Urothelium cell line (cell line): ENCODE data around the gene CDKN2D.
"Not testable (repeated sequence)": the region's sequence is repeated elsewhere in the genome, so short reads cannot be mapped to it uniquely, and the experiment has no call there.

ENCODE experiments used
- DNase-seq: peaks from one replicate; pipeline ENCODE4 v3.0.0; 2011; ENCODE audit warnings: low spot score, mixed read lengths
- FAIRE-seq: peaks from 2 replicates; lab custom pipeline; 2011; peaks lifted over from hg19 to GRCh38; lab: Jason Lieb, UNC

CDKN2D gene

DNA sequence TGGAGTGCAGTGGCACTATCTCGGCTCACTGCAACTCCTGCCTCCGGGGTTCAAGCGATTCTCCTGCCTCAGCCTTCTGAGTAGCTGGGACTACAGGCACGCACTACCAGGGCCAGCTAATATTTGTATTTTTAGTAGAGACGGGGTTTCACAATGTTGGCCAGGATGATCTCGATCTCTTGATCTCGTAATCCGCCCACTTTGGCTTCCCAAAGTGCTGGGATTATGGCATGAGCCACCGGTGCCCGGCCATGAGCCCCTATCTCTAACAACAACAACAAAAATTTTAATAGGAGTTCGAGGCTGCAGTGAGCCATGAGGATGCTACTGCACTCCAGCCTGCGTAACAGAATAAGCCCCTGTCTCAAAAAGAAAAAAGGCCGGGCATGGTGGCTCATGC lies 13.3 kb upstream of the CDKN2D start:
- no peak for DNase-seq
- FAIRE-seq = no peak

DNA sequence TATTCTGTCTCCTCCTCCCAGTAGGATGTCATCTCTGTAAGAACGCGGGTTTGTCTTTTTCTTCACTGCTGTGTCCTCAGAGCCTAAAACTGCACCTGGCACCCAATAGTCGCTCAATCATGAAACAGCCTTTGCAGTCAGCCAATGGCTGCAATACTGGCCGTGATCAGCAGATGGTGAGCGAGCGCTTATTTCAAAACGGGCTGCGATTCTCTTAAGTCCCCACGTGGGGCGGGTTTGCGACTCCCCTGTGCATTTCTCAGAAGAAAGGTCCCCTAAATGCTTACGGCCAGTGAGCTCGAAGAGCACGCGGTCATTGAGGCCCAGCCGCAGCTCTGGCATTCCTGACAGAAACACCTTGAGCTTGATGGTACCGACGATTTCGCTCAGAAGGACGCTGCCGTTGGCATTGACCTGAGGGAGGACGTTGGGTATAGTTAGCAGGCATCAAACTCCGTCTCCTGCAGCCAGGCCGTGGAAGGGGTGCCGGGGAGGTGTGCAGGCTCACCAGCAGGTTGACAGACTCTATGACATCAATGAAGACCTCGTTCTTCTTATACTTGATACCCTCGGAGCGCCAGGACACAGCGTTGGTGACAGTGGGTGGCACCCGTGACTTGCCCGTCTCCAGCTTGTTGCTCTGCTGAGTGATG lies 12.3 kb upstream of the CDKN2D start:
- DNase-seq (peak; percentile 66), FAIRE-seq (no peak)

DNA sequence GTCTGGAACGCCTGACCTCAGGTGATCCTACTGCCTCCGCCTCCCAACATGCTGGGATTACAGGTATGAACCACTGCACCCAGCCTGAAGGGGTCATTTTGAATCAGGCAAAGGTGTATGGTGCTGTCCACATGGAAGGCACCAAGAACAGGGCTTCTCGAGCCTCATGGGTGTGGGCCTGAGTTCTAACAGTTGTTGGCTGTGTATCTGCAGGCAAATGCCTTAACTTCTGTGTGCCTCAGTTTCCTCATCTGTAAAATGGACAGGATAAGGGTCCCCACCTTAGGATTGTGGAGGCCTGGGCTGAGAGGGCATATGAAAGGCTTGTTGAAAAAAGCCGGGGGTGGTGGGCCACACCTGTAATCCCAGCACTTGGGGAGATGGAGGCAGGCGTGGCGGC lies 9.2 kb upstream of the CDKN2D start:
- FAIRE-seq (no peak), DNase-seq (no peak)

DNA sequence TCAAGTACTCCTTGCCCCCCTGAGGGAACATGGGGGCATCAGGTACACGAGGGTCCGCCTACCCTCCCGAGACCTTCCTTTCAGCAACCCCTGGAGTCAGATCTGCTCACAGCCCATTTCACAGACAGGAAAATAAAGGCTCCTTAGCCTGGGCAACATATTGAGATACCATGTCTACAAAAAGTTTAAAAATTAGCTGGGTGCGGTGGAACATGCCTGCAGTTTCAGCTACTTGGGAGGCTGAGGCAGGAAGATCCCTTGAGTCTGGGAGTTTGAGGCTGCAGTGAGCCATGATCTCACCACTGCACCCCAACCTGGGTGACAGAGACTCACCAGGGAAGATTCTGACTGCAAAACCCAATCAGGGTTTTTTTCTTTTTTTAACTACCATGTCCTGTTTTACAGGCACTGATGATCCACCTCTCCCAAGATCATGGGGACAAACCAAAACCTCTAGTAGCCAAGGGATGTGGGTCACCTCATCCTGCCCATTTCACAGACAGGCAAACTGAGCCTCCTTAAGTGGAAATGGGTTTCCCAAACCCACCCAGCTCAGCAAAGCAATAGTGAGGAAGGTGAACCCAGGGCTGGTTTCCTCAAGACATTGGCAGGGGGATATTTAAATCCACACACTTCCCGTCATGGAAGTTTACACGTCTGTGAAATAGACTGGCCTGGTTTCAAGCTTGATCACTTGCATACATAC lies 6.4 kb upstream of the CDKN2D start:
- FAIRE-seq (no peak), DNase-seq (no peak)

DNA sequence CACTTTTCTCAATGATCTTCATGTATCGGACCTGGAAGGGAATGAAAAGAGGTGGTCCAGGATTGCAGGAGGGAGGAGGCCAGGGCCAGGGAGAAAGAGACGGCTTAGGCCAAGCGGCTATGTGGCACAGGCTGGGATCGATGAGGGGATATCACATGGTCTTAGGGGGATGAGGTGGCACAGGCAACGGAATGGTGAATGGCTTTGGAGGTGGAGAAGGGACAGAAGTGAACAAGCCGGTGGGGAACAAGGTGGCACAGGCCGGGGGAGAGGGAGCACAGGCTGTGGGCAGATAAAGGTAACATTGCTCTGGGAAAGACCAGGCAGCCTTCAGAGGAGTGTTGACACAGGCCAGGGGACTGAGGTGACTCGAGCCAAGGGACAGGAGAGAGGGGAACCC lies 5.7 kb upstream of the CDKN2D start:
- FAIRE-seq (no peak), DNase-seq (no peak)

DNA sequence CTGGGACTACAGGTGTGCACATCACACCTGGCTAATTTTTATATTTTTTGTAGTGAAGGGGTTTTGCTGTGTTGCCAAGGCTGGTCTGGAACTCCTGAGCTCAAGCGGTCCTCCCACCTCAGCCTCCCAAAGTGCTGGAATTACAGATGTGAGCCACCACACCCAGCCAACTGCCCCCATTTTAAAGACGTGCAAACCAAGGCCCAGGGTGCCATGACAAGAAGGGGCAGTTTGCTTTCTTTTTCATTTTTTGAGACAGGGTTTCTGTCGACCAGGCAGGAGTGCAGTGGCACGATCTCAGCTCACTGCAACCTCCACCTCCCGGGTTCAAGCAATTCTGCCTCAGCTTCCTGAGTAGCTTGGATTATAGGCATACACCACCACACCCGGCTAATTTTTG lies 5.0 kb upstream of the CDKN2D start:
- FAIRE-seq, DNase-seq: not testable (repeated sequence)

DNA sequence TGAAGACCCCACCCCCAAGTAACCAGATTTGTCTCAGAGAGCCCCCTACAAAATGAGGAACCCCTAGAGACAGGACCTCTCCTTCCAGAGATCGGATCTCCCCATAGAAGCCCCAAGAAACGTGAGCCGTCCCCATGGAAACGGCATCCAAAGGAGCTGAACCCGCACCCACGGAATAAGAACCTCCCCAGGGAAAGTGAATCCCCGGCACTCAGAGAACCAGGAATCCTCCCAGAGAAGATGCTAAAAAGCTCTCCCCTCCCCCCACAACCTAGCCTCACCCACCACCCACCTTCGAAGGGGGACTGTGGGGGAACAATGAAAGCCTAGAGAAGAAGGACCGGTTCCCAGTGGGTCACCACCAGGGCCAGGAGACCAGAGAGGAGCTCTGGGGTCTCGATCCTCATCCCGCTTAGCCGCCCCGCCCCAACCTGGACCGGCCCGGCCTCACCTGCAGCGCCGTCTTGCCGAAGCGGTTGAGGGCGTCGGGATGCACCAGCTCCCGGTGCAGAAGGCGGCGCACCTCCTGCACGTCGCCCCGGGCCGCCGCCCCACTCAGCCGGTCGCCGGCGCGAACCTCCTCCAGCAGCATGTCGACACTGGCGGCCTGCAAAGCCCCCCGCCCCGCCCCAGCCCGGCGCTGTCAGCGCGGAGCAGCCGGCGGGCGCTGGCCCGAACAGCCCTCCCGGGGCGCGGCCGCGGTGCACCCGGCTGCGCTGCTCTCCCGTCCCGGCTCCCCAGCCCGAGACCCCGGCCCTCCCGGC lies 535 bp downstream of the CDKN2D start:
- peak; percentile 29 for DNase-seq
- FAIRE-seq = no peak

DNA sequence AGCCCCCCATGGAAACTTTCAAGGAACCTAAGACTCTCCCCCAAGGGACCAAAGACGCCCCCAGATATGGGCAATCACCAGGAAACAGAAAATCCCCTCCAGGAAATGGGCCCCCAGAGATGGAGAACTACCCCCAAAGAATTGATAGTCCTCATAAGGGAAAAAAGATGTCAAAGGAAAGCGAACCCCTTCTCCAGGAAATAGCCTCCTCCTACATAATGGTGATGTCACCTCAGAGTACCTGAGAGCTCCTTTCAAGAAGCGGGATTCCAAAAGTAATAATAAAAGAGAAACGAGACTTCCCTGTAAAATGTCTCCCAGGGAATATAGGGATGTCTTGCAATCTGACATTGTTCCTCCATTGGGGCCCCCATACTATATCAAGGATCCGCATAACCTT lies 1.1 kb downstream of the CDKN2D start:
- no peak for DNase-seq
- no peak for FAIRE-seq

DNA sequence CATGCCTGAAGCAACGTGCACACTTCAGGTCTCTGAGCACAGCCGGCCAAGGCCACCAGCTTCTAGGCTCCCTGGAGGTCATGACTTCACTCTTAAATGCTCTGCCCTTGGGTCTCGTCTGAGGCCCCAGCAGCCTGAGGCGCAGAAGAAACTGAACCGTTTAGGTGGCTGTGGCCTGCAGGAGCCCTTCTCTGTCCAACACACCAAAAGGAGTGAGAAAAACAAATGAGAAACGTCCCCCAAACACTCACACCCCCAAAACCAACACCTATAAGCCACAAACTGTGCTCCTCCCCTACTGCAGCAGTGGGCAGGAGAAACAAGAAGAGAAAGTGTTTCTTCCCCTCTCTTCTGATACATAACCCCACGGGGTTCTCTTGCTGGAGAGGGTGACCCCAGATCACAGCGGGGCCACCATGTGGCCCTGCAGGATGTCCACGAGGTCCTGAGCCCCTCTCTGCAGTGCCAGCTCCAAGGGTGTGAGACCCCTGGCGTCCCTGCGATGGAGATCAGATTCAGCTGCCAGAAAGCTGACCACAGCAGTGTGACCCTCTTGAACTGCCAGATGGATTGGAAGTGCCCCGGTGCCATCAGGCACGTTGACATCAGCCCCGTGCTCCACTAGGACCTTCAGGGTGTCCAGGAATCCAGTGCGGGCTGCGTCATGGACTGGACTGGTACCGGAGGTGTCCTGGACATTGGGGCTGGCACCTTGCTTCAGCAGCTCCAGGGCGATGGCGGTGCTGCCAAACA lies 1.9 kb downstream of the CDKN2D start:
- FAIRE-seq (no peak), DNase-seq (no peak)

DNA sequence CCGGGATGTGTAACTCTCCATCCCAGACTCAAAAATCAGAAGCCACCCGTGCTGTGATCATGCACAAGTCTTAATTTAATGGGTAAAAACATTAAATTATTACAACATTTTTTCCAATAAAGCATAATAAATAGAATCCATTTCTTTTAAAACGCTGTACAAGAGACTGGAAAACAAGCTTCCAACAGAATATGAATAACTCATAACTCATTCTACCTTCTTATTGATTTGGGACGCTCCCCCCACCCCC lies 2.4 kb downstream of the CDKN2D start:
- no peak for FAIRE-seq
- no peak for DNase-seq

DNA sequence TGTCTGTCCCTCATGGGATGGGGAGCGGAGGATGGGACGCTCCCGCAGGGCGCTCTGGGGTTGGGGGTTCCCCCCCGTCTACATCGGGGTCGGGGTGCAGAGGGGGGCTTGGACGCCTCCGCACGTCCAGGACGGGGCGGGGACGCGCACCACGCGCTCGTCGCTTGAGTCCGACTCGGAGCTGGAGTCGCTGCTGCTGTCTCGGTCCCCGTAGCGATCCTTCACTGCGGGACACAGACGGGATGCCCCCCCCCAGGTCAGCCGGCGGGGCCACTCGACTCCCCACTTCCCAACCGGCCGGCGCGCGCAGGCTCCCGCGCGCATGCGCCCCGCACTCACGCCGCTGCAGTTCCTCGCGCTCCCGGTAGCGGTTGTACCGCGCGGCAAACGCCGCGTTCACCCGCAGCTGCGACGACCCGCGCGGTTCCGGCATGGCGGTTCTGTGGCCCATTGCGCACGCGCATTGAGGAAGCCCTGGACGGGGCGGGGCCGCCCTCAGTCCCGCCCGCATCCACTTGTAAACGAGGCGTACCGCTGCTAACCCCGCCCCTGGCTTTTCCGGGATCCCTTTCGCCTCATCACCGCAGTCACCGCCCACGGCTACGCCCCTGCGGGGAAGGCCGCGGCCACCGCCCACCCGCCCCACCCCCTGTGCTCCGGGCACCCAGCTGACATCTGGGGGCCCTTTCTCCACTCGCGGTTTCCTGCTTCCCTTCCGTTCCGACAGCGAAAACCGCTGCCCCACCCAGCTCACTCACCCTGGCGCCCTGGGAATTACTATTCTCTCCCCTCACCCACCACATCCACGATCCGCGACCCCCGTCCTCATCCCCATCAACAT lies 3.0 kb downstream of the CDKN2D start, which contains the start of gene KRI1:
Gene KRI1 (minus strand): TSS at position 444 of the 841 bp plus-strand sequence. CDS start 11 bp downstream, at position 433.
- DNase-seq = peak; percentile 93
- peak; percentile 84 for FAIRE-seq

DNA sequence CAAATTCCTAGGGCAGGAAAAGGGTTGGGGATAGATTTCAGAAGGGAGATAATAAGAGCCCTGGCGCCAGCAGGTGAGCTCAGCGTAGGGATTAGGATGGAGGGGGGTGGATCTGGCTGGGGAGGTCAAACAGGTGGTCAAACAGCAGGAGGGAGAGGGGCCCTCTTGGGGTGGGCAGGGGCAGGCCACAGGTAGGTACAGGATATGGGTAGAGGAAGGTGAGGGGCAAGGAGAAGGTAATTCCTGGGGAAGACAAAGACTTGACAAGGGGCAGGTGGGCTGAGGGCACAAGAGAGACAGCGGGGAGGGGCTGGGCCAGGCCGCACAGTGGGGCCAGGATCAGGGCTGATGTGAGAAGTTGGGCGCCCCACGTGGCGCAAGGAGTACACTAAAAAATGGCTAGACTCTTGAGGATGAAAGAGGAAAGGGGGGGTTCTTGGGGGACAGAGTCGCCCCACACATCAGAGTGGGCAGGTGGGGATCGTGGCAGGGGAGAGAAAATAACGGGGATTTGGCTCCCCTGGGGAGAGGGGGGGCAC lies 3.7 kb downstream of the CDKN2D start:
- DNase-seq = peak; percentile 41
- FAIRE-seq = no peak

DNA sequence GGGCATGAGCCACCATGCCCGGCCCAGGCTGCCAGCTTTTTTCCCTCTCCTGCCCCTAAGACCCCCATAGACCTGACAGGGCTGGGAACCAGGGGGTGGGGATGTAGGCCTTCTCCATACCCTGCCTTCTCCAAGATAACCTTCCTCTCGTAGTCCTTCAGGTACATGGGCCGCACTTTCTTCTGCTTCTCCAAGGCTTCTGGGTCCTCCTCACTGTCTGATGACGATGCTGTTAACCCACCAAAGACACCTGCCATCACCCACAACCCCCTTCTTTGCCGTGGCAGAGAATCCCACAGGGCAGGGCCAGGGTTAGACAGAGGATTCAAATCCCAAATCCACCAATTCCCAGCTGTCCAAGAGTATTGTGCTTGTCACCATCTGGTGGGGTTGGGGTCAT lies 6.2 kb downstream of the CDKN2D start:
- DNase-seq = no peak
- FAIRE-seq = no peak

DNA sequence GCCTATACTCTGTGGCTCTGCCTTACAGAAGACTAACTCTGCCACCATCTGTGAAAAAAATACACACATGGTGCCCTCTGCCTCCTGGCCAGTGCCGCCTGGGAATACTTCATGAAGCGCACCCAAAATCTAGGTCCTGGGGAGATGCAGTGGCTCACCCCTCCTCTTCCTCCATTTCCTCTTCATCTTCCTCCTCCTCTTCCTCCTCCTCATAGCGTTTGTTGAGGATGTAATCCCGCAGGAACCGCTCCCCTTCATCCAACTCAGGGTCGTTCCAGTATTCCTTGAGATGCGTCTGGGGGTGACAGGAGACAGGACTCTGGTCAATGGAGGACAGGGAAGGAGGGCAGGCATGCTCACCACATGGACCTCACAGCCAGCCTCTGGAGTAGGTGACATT lies 8.6 kb downstream of the CDKN2D start:
- FAIRE-seq (no peak), DNase-seq (no peak)

DNA sequence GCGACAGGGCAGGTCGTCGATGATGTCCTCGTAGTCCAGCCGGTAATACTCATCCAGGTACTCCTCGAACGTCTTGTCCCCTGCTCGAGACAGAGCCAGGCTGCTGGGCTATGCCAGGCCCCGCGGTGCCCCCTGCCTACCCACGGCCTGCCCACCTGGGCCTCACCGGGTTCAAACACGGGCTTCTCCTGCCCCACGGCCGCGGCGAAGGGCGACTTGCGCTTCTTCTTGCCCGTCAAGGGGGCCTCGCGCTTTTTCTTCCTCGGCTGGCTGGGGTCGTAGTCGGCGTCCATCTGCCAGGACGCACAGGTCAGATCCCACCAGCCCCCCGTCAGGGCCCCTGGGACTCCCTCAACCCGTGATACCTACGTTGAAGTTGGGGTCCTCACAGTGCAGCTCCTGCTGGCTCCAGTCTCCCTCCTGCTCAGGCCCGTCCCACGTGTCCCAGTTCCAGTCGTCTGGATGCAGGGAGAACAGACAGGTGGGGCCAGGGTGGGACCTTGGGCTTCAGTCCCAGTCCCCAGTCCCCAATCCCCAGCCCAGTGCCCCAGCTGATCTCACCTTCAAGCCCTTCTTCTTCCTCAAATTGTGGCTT lies 11.1 kb downstream of the CDKN2D start:
- DNase-seq (no peak), FAIRE-seq (no peak)

DNA sequence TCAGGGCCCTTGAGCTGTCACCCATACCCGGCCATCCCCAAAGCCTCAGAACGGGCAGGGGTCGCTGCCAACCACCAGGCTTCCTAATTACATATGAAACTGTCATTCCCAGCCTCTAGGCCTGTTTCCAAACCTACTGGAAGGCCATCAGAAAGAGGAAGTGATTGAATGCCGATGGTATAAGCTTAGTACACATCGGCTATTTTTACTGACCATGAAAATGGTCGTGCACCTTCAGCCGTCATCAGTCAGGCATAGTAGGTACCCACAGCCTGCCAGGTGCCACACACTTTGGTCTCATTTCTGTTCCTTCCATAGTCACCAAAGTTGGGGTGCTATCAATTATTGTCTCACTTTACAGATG lies 13.2 kb downstream of the CDKN2D start:
- FAIRE-seq = no peak
- DNase-seq = no peak

DNA sequence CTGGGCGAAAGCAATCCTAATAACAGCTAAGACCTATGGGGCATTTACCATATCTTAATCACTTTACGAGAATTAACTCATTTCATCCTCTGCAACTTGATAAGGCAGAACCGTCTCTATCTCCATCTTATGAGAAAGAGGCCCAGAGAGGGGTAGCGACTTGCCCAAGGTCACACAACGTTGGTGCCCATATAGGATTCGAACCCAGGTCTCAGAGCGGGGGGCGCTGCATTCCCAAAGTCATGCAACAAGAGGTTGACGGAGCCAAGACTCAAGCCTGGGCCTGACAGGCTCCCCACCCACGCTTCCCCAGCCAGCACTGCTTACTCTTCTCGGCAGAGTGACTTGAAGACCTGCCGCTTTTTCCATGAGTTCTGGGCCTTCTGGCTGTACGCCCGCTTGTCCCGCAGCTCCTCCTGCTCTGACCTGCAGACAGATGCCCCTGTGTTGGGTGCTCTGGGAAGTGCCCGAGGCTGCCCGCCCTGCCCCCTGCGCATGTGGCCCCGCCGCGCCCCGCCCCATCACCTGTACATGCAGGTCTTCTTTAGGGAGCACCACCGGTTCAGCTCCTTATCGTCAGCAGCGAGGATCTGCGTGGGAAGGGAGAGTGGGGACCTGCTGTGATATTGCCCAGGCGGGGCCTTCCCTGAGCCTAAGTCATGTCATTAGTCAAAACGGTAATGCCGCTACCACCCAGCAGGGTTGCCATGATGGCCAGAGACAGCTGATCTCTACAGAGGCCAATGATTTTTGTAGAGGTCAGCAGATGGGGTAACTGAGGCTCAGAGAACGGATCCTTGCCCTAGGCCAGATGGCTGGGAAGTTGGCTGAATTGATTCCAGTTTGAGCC lies 13.8 kb downstream of the CDKN2D start:
- FAIRE-seq = no peak

DNA sequence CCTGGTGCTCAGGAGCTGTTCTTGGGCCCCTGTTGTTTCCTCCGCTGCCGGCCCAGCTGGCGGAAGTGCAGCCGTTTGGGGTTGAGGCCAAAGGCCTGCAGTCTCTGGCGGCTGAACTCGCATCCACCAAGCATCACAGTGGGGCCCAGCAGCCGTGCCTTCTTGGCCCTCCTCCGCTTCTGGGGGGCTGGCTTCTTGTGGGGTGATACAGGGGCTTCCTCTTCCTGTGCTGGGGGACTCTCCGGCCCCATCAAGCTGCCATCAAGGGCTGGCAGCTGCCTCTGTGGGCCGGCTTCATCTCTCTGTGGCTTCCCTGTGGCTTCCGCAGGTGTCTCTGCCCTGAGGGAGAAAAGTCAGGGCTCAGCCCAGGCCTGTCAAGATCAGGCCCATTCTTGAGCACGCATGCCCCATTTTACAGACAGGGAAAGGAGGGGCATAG lies 14.8 kb downstream of the CDKN2D start:
- FAIRE-seq (no peak), DNase-seq (no peak)

More for the DNA sequence above, 13.8 kb downstream of the CDKN2D start:
- no peak for DNase-seq

DNA sequence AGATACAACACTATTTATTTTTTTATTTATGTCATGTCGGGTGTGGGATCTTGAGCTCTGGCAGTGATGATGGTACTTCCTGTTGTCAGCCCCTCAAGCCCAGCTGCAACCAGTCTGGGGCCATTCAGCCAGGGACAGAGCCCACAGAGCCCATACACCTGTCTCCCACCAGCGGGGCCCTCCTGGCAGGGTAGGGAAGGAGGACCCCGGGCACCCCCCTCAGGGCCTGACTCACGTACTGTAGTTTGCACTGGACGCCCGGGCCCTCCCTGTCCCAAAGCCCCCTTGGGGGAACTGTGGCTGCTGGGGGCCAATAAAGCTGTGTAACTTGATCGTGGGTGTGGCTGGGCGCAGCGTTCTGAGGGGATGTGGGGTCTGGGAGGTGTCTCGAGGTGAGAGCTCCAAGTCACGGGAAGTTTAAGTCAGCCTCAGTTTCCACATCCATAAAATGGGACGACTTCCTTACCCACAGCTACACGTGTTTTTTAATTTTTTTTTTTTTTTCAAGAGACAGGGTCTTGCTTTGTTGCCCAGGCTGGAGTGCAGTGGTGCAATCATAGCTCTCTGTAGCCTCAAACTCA lies 15.6 kb downstream of the CDKN2D start:
- FAIRE-seq (no peak), DNase-seq (no peak)
